ENCODE measurements around the gene THBS2.

- TF ChIP-seq CTCF (IDR thresholded peaks at IDR 0.05) (no peak), POLR2A (IDR thresholded peaks at IDR 0.05) (no peak), POLR2AphosphoS5 (IDR thresholded peaks at IDR 0.05; ENCODE audit: insufficient read depth in 1 of 2, low read depth in 1 of 2) (no peak)
These were observed 51.7 kb downstream of the THBS2 start for GRCh38 chr6:169201985-169202384.

All from vagina (tissue), 2 donors.